GM19023 (cell line): Measurements from ENCODE around the gene EPN1.

Experiments used
- ATAC-seq: cut with Tn5 transposase; IDR thresholded peaks from one replicate; pipeline ENCODE4 v1.9.1; 2021; ENCODE audit warnings: mild to moderate bottlenecking, moderate library complexity; ENCODE audit not compliant: unreplicated experiment

The EPN1 gene

DNA sequence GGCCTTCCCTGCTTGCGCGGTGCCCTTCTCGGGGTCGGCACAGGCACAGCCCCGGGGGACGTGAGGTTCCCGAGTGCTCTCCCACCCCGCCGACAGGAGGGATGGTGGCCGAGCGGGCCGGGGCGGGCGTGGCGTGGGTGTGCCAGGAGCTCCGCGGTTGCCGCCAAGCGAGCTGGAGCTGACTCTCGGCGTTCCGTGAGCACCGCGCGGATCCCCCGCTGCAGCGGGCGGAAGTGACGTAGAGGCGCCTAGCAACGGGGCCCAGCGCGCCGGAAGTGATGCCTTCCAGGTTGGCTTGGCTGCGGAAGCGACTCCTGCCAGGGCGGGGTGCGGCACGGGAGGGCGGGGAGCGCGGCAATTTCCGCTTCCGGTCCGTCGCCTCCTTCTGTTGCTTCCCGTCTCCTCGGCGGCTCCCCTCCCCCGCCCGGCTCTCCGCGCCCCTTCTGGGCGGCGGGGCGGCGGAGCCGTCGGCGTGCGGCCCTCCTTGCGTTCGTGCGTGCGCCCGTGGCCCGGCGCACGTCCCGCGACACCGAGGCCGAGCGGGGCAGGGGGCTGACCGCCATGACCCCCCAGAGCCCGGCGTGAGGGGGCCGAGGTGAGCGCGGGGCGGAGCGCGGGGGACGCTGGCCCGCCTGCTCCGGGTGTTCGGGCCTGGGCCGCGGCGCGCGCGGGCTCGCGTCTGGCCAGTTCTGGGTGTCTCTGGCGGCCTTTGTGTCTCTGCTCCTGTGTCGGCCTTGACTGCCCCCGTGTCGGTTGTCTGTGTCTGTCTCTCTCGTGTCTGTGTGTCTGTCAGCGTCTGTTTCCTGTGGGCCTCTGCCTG, at the start of gene EPN1:
EPN1 (plus strand) TSS at position 386 of the 820 bp plus-strand sequence. CDS start 3,402 bp downstream, outside the sequence.
- peak; percentile 64 for ATAC-seq

GRCh38 chr19:55626350-55626749, 48.7 kb upstream of the EPN1 start:
- no peak for ATAC-seq

DNA sequence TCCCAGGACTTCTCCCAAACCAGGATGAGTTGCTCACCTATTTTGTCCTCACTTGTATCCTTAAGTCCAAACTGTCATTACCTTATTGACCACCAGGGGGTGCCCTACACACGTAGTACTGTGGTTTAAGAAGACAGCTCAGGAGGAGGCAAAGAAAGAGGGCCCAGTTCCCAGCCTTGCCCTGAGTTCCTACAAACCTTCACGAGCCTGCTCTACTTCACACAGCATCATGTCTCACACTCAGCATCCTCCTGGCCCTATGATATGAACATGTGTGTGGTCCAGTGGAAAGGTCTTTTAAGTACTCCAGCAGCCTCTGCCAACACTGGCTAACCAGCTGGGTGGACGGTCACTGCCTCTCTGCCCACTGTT, 42.6 kb upstream of the EPN1 start:
- no peak for ATAC-seq

GRCh38 chr19:55633861-55634260, 41.2 kb upstream of the EPN1 start:
- no peak for ATAC-seq

DNA sequence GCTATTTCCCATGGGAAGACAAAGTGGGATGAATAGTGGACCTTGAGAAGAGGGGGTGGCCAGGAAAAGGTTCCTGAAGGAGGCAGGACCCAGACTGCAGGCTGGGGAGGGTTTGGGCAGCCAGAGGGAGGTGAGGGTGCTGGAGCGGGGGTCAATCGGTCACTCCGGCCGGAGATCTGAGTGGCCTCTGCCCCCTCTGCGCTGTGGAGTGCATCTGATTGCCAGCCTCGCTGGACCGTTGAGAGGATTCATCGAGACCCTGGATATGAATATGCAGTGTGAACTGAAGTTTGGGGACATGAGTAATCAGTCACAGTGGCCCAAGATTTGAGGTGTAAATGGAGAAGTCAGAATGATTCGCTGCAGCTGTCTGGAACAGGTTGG, 39.7 kb upstream of the EPN1 start:
- ATAC-seq, result no peak

GRCh38 chr19:55635856-55636440, 39.1 kb upstream of the EPN1 start:
- no peak for ATAC-seq

- ATAC-seq, result no peak
Measured at GRCh38 chr19:55636723-55637122, 38.3 kb upstream of the EPN1 start.

- no peak for ATAC-seq
Measured at GRCh38 chr19:55637534-55637933, 37.5 kb upstream of the EPN1 start.

DNA sequence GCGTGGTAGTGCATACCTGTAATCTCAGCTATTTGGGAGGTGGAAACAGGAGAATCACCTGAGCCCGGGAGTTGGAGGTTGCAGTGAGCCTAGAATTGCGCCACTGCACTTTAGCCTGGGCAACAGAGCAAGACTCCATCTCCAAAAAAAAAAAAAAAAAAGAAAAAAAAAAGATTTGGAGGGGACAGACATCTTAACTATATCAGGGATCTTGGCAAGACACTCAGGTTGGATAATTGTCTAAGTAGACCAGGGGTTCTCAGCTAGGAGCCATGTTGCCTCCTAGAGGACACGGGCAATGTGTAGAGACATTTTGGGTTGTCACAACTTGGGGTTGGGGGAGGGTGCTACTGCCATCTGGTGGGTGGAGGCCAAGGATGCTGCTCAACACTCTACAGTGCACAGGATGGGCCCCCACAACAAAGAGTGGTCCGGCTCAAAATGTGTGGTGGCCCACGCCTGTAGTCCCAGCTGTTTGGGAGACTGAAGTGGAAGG, 36.1 kb upstream of the EPN1 start:
- ATAC-seq, result no peak

DNA sequence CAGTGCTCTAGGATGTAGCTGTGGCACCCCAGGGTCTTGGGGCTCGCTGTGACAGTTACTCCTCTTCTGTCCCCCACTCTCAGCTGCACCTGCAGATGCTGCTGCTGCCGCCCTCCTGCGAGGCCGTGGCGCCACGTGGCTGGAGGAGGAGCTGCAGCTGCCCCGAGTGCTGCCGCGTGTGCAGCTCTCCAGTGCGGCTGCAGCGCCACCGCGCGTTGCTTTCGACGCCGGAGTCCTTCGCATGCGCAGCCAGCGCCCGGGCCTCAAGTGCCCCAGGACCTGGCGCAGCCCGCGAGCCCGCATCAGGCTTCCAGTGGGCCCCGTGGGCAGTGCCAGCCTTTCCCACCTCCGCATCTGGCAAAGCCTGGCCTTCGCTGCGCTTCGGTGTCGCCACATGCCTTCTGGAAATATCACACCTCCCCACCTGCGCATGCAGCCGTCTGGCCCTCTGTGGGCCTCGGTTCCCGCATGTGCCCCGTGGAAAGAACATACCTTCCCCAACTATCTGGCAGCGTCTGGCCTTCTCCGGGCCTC, 34.9 kb upstream of the EPN1 start:
- ATAC-seq, result no peak

GRCh38 chr19:55640577-55641425, 34.2 kb upstream of the EPN1 start, which contains the start of gene ZNF580:
TSS of gene ZNF580 (plus strand) at chr19:55641002. CDS start at chr19:55642509, 1,507 bp downstream.
- ATAC-seq, result no peak

- no peak for ATAC-seq
Measured at GRCh38 chr19:55641426-55642152, 33.4 kb upstream of the EPN1 start.

DNA sequence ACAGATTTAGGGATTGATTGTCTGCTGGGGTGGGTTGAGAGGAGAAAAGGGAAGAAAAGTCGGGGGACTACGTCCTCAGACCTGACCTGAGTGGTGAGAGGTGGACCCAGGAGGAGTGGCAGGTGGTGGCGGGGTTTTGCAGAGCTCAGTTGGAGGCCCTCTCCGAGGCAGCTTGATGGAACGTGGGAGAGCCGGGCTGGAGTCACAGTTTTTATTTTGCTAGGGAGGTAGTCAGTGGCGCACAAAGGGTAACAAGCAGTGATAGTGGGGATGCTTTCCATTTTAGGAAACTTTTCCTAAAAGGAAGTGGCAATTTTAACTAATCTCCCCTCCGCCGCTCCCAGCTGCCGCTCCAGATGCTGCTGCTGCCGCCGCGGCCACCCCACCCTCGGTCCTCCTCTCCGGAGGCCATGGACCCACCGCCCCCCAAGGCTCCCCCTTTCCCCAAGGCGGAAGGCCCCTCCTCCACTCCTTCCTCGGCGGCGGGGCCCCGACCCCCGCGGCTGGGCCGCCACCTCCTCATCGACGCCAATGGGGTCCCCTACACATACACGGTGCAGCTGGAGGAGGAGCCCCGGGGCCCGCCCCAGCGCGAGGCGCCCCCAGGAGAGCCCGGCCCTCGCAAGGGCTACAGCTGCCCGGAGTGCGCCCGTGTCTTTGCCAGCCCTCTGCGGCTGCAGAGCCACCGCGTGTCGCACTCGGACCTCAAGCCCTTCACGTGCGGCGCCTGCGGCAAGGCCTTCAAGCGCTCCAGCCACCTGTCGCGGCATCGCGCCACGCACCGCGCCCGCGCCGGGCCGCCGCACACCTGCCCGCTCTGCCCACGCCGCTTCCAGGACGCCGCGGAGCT, 32.6 kb upstream of the EPN1 start:
- no peak for ATAC-seq

DNA sequence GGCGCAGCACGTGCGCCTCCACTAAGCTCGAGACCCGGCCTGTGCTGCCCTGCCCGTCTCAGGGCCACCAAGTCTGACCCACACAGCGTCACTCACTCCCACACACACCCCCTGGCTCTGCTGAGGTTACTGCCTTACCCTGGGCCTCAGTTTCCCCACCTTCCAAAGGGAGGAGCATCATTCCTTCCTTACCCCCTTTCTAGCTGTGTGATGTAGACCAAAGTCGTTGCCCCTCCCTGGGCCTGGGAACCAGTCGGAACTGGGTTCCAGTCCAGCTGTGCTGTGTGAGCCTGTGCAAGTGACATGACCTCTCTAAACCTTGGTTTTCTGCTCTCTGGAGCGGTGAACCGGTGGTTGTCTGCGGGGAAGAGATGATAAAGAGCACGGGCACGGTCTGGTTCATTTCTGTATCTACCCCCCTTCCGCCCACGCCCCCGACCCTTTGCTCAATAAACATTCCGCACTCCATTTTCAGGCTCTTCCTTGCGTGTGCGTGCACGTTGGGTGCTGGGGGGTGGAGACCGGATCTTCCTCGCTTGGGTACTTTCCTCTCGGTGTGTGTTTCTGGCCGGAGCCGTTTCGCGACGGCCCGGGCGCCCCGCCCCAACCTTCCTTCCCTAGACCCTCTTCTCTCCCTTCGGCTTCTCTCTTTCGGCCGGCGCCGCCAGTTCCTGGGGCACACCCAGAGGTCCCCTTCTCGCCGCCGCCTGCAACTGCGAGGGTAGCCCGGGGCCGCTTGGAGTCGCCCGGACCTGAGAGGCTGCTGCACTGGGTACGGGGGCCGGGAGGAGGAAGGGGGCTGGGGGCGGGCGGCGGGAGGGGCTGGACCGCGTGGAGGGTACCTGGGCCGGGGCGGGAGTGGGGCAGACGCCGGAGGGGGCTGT, 31.8 kb upstream of the EPN1 start, which contains the start of gene ZNF581:
ZNF581 (plus strand) TSS at position 647 of the 884 bp plus-strand sequence. CDS start 923 bp downstream, outside the sequence.
- ATAC-seq, result peak; percentile 32

GRCh38 chr19:55643887-55644176, 31.2 kb upstream of the EPN1 start:
- no peak for ATAC-seq

- no peak for ATAC-seq
Measured at GRCh38 chr19:55644191-55644833, 30.7 kb upstream of the EPN1 start.

DNA sequence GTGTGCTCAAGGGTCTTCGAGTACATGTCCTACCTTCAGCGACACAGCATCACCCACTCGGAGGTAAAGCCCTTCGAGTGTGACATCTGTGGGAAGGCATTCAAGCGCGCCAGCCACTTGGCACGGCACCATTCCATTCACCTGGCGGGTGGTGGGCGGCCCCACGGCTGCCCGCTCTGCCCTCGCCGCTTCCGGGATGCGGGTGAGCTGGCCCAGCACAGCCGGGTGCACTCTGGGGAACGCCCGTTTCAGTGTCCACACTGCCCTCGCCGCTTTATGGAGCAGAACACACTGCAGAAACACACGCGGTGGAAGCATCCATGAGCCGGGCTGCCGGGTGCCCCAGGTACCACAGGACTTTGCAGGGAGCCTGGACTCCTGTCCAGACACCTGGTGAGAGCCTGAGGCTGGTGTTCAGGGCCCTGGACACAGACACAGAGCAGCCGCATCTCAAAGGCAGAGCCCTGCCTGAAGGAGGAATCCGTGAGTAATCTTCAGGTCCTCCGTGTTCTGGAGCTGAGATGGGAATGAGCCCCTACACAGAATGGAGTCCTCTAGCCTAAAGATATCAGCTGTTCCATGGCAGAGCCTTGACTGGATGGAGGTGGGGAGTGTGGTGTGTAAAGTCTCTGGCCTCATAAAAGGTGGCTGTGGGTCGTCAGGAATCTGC, 30.0 kb upstream of the EPN1 start:
- ATAC-seq, result no peak

DNA sequence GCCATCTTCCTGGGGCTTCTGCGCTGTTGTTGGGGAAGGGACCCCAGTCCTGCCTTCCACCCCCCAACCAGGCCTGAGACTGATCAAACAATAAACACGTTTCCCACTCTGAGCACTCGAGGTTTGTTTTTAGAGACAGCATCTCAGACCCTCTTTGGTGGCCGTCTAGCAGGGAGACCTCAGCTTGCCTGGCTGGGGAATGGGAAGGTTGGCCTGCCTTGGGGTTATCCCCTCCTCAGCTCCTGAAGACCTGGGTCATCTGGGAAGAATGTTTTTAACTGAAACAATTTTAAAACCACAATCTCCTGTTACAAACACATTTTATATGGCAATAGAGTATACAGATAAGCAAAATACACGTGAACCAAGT, 29.5 kb upstream of the EPN1 start:
- no peak for ATAC-seq
